HG02973 (cell line): ENCODE measurements around the gene RTKN2.

Experiments used
- ATAC-seq: cut with Tn5 transposase; IDR thresholded peaks from one replicate; pipeline ENCODE4 v1.9.1; 2021; ENCODE audit warnings: moderate library complexity; ENCODE audit not compliant: unreplicated experiment

RTKN2 gene

DNA sequence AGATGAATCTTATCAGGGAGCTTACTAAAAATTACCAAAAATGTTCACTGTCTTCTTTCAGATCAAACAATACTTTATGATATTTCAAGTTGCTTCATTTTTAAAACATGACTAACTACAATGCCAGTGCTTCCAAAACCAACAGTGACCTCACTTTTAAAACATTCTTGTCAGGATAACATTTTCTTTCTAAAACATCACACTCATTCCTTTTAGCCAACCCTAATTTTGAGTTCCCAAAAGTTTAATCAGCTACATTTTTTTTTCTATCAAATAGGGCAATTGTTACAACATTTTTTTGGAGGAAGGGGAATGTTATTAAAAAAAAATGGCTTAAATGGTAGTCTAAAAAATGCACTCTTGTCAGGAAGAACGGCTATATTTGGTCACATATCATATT lies 37.3 kb downstream of the RTKN2 start:
- ATAC-seq = no peak

DNA sequence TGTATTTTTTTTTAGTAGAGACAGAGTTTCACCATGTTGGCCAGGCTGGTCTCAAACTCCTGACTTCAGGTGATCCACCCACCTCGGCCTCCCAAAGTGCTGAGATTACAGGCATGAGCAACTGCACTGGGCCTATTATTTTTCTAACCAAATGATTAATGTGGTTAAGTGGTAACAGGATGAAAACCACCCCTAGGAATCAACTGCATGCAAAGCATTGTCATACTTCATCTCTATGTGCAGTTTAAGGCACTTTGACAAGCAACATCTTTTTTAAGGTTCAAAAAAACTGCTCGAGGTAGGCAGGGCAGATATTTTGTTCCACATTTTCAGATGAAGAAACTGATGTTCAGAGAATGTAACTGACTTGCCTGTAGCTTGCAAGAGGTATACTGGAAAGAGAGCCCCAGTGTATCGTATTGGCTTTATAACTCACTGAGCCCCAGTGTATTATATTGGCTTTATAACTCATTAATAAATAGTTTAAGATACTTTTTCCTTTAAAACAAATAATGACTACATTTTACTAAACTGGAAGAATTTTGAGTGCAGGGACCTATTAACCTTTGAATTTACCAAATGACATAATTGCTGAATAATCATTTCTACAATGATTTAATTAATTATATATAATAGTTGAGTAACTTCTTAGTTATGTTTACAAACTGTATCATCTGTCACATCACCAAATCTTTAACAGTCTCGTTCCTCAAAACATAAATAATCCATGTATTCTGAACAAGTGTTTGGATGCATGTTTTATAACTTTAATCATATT lies 38.1 kb downstream of the RTKN2 start:
- ATAC-seq = no peak

DNA sequence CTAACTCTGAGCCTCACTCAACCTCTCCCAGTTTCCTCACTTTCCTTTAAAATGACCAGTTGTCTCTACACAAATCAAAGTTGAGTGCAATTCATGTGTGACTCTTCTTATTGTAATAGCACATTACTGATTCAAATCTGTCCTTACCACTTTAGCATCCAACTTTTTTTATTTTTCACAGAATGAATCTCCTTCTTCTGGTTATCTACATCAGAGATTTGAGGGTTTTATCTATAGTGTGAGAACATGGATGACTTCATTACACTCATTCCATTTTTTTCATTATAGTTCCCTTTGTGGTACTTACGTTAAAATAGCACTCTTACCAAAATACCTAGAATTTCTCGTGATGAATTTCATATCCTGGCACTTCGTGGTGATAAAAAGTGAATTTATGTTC lies 43.3 kb downstream of the RTKN2 start:
- ATAC-seq = no peak

DNA sequence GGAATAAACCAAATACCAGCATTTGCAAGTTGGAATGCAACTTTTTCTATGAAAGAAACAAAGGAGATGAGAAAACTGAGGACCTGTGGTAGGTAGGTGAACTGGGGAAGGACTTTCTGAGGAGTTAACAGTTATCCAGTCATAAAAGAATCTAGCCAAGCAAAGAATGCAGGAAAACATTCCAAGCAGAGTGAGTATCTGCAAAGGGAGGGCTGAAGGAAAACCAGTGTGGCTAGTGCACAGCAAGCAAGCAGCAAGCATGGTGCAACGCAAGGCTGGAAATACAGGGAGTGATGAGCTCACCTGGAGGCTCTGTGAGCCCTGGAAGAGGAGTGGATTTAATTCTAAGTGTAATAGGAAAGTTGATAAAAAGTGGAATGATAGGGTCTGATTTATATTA lies 44.0 kb downstream of the RTKN2 start:
- ATAC-seq = no peak

DNA sequence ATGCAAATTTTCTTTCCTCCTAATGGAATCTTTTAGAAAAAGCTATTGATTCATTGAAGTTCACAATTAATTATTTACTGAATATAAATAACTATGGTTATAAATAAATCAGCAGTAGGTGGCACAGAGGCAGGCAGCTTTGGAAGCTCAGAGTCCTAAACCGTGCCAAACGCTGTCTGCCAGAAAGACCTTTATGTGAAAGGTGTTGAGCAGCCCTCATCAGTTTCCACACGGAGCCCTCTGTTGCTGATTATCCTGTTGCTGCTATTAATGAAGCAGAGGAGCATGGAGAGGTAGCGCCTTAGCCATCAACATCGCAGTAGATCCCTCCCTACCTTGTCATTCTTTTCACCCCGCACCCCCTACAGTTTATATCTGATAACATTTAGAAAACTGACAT lies 51.0 kb downstream of the RTKN2 start:
- ATAC-seq = no peak

- ATAC-seq = no peak
These were observed 54.2 kb downstream of the RTKN2 start for GRCh38 chr10:62214364-62214874.

GRCh38 chr10:62205750-62206399 lies 62.8 kb downstream of the RTKN2 start:
- no peak for ATAC-seq

- peak; percentile 62 for ATAC-seq
These were observed 69.1 kb downstream of the RTKN2 start for GRCh38 chr10:62199584-62199983.

- no peak for ATAC-seq
These were observed 72.1 kb downstream of the RTKN2 start for GRCh38 chr10:62196528-62196927.

- ATAC-seq = no peak
These were observed 73.0 kb downstream of the RTKN2 start for GRCh38 chr10:62195675-62195926.

DNA sequence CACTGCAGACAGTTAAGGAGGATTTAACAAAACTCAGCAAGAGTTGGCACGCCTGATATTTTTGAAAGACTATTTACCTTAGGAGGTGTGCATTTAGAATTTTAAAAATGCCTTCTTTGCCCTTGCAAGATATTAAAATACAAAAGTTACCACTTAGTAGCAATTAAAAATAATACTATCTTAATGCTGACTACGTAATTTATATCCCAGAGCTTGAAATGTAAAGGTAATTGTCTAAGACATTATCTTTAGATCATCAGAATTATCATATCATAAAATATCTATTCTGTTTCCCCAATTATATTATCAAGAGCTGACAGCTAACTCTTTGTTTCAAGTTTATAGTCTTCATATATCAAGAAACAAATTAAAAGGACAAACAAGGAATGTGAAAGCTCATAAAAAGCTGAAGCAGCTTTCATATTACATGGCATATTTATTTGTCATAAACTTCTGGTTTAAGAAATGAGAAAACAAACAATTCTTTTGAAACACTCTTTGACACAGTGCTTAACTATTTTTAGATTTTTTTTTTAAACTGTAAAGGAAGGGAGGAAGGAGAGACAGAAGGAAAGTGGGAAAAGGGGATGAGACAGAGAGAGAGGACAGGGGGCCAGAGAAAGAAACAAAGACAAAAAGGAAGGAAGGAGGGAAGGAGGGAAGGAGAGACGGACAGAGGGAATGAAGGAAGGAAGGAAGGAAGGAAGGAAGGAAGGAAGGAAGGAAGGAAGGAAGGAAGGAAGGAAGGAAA lies 73.5 kb downstream of the RTKN2 start:
- no peak for ATAC-seq

DNA sequence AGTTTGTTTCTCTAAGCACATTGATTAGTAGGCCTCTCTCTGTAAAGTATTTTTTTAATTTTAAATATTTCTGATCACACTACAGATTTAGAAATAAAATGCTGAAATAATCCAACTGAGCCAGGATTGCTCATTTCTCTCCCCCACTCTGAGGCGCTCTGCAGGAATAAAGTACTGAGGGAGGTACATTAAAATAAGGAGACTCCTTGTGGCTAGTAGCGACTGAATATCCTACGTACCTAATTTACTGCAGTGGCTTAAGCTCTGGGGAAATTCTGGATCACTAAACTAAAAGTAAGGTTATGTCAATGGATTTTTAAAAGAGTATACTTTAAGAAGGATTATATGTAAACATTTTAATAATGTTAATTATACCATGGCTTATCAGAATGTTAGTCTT lies 75.2 kb downstream of the RTKN2 start:
- ATAC-seq = no peak

- ATAC-seq = no peak
These were observed 79.5 kb downstream of the RTKN2 start for GRCh38 chr10:62189131-62189530.

- ATAC-seq = no peak
These were observed 80.5 kb downstream of the RTKN2 start for GRCh38 chr10:62188021-62188616.

DNA sequence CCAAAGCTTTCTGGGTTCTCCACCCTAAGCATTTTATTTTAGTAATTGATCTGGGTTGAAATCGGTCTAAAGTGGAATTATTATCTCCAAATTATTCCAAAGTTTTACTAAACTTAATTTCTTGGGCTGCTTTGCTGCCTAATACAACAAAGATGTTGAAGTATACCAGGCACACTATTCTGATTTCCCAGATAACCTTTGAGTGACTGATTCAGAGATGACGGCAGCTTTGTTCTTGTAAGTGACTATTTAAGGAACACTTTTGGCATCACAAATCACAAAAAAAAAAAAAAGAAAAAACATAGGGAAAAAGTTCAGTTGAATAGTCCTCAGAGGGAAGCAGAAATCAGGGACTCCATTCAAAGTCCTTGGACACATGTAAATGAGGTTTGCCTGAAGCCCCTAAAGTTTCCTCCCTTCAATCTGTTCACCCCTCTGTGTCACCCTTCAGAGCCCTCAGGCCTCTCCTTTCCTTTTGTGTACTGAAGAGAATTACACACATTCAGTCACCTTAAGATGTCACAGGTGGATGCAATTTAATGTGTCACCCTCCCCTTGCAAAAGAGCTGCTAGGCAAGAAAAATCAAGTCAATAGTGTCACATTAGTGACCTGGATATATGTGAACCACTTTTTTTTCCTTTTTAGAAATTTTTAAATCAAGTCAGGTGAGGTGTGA lies 81.5 kb downstream of the RTKN2 start:
- no peak for ATAC-seq

- no peak for ATAC-seq
These were observed 82.5 kb downstream of the RTKN2 start for GRCh38 chr10:62185919-62186692.

- no peak for ATAC-seq
These were observed 84.5 kb downstream of the RTKN2 start for GRCh38 chr10:62183857-62184795.

- ATAC-seq = peak; percentile 75
These were observed 85.2 kb downstream of the RTKN2 start for GRCh38 chr10:62183442-62183841.

DNA sequence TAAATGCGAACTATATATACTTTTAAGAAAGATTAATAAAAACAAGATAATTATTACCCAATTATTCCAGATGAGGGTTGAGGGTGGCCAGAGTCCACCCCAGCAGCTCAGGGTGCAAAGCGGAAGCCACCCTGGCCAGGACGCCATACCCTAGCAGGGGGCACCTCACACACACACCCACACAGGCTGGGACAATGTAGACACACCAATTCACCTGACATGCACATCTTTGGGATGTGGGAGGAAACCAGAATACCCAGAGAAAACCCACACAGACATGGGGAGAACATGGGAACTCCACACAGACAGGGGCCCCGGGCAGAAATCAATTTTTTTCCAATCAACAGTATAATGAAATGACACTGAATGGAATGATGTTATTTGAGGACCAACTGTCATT lies 86.0 kb downstream of the RTKN2 start:
- ATAC-seq = no peak
